B cell (primary cell): ENCODE results near the gene SPOCK3. TPM values are rescaled to one million over a fixed set of nuclear protein-coding genes. Genes with fewer than 3 reads are reported as not detected.

Experiments used
- ATAC-seq: fragments of 200-7000 bp; cut with Tn5 transposase; one replicate; pipeline ENCODE4 v1.10.0; 2021; ENCODE audit warnings: low read depth, mild to moderate bottlenecking, moderate number of reproducible peaks, moderate library complexity
- CTCF ChIA-PET: fragments of 350-600 bp; sonication (Branson Sonifier 250); formaldehyde crosslinking; loops from one replicate; lab custom pipeline; 2021; ENCODE audit warnings: antibody characterized with exemption, inconsistent platforms; lab: Charles Lee
- POLR2A ChIA-PET: fragments of 350-600 bp; sonication (Branson Sonifier 250); formaldehyde crosslinking; loops from one replicate; lab custom pipeline; 2021; ENCODE audit warnings: antibody characterized with exemption; lab: Charles Lee
- DNase-seq: peaks from one replicate; pipeline ENCODE4 v3.0.0; 2013
- H2AFZ ChIP-seq: 2 replicates; pipeline ENCODE4 v1.6.1; 2012; ENCODE audit warnings: mild to moderate bottlenecking, low read depth, low read length; ENCODE audit not compliant: insufficient read depth, poor library complexity, severe bottlenecking
- H3K27ac ChIP-seq, 2 donors: 1 replicate in 1 of 2; 2 replicates in 1 of 2; pipeline ENCODE4 v1.5.1; 2012 to 2013; ENCODE audit warnings: low read length in 2 of 2, mild to moderate bottlenecking in 2 of 2, moderate library complexity in 1 of 2
- H3K27me3 ChIP-seq, 4 experiments: fragments of 200-600 bp in 1 of 4; sonication (generic) in 1 of 4; replicated peaks in 1 of 4; 1 replicate in 2 of 4; 2 replicates in 2 of 4; pipeline versions ENCODE4 v1.6.1 to v1.7.0; 2013 to 2016; ENCODE audit warnings: low read length in 3 of 4, mild to moderate bottlenecking in 2 of 4, mixed read lengths in 1 of 4, moderate library complexity in 1 of 4; ENCODE audit not compliant: insufficient read depth in 4 of 4, control insufficient read depth in 3 of 4; ENCODE audit errors: control extremely low read depth in 1 of 4
- H3K36me3 ChIP-seq, 2 experiments: replicated peaks in 1 of 2; 1 replicate in 1 of 2; 2 replicates in 1 of 2; pipeline versions ENCODE4 v1.6.1 to v1.7.1; 2013; ENCODE audit warnings: low read length in 1 of 2; ENCODE audit not compliant: insufficient read depth in 2 of 2, control insufficient read depth in 1 of 2; ENCODE audit errors: control extremely low read depth in 1 of 2, extremely low read depth in 1 of 2
- H3K4me1 ChIP-seq, 2 donors: fragments of 200-600 bp in 1 of 2; sonication (generic) in 1 of 2; 1 replicate in 1 of 2; 2 replicates in 1 of 2; pipeline versions ENCODE4 v1.5.1 to v1.6.1; 2013 to 2017; ENCODE audit warnings: low read length in 2 of 2; ENCODE audit not compliant: control insufficient read depth in 2 of 2, insufficient read depth in 2 of 2
- H3K4me2 ChIP-seq: replicated peaks from 2 replicates; pipeline ENCODE3; 2012; ENCODE audit warnings: mild to moderate bottlenecking, low read depth, low read length; ENCODE audit not compliant: poor library complexity, severe bottlenecking
- H3K4me3 ChIP-seq, 5 experiments: fragments of 200-600 bp in 1 of 5; sonication (generic) in 1 of 5; 1 replicate in 3 of 5; 2 replicates in 2 of 5; pipeline versions ENCODE4 v1.5.1 to v1.7.0; 2011 to 2016; ENCODE audit warnings: low read length in 4 of 5, mild to moderate bottlenecking in 4 of 5, low read depth in 2 of 5, control low read depth in 1 of 5, moderate library complexity in 1 of 5; ENCODE audit not compliant: insufficient read depth in 1 of 5; ENCODE audit errors: control extremely low read depth in 1 of 5, extremely low read depth in 1 of 5
- H3K79me2 ChIP-seq: fragments of 200-600 bp; sonication (generic); one replicate; pipeline ENCODE4 v1.6.0; 2016; ENCODE audit warnings: low read length; ENCODE audit not compliant: control insufficient read depth, insufficient read depth
- H3K9ac ChIP-seq: fragments of 200-600 bp; sonication (generic); 2 replicates; pipeline ENCODE4 v1.6.1; 2017; ENCODE audit warnings: mild to moderate bottlenecking, low read length, moderate library complexity
- H3K9me3 ChIP-seq, 3 donors: one replicate each; pipeline versions ENCODE4 v1.6.1 to v1.7.1; 2013; ENCODE audit warnings: low read length in 2 of 3; ENCODE audit not compliant: control insufficient read depth in 2 of 3, insufficient read depth in 1 of 3; ENCODE audit errors: control extremely low read depth in 1 of 3
- H4K20me1 ChIP-seq: 2 replicates; pipeline ENCODE4 v1.6.0; 2012; ENCODE audit warnings: mild to moderate bottlenecking, low read length; ENCODE audit not compliant: insufficient read depth, control insufficient read depth, poor library complexity, severe bottlenecking
- H3K27ac Mint-ChIP-seq: one replicate; pipeline ENCODE4 v1.8.0; 2021; ENCODE audit warnings: mixed read lengths
- H3K27me3 Mint-ChIP-seq: one replicate; pipeline ENCODE4 v1.8.0; 2021; ENCODE audit warnings: mixed read lengths
- H3K4me1 Mint-ChIP-seq: one replicate; pipeline ENCODE4 v1.8.0; 2021; ENCODE audit warnings: mixed read lengths
- H3K4me3 Mint-ChIP-seq: one replicate; pipeline ENCODE4 v1.8.0; 2021; ENCODE audit warnings: mixed read lengths
- H3K9me3 Mint-ChIP-seq: one replicate; pipeline ENCODE4 v1.8.0; 2022; ENCODE audit warnings: mixed read lengths; ENCODE audit not compliant: insufficient read depth
- CTCF ChIP-seq: fragments of 200-600 bp; IDR thresholded peaks from one replicate; pipeline ENCODE4 v1.8.0; 2022; ENCODE audit warnings: antibody characterized with exemption, mild to moderate bottlenecking
- EZH2 ChIP-seq: IDR thresholded peaks from 2 replicates; pipeline ENCODE4 v1.6.1; 2012; ENCODE audit warnings: borderline replicate concordance, low read depth, mild to moderate bottlenecking, moderate library complexity, low read length; ENCODE audit not compliant: insufficient read depth, poor library complexity, severe bottlenecking
- whole genome bisulfite sequencing: methylation state at CpG from one replicate; pipeline ENCODE4 v1.1.5; 2013; ENCODE audit warnings: missing lambda C conversion rate; ENCODE audit not compliant: insufficient coverage; 5-methylcytosine and 5-hydroxymethylcytosine counted together
- intact Hi-C: fragments of 100-400 bp; cut with micrococcal nuclease; formaldehyde crosslinking; loops from one replicate; pipeline ENCODE4 v1.10.0; 2022
- polyA plus RNA-seq: library from polyadenylated mRNA; depleted of rRNA; stranded (reverse); fragments of >200 nt; gene quantifications from 2 replicates; pipeline ENCODE4 v1.2.3, GENCODE V29; 2012
- total RNA-seq, 2 donors: library from RNA; stranded (reverse); fragments of 120-200 nt in 1 of 2; gene quantifications; 1 replicate in 1 of 2; 2 replicates in 1 of 2; pipeline versions ENCODE4 v1.2.3 to v1.2.4, GENCODE V29; 2013 to 2022

SPOCK3 gene
- total and polyA plus RNA-seq, 2 donors (not counting 1 experiment from before 2014, with no cell fraction given): not detected

GRCh38 chr4:166930464-166930863, 303.8 kb downstream of the SPOCK3 start:
- Histone ChIP-seq H3K9ac (no peak overlapping the region), H3K9me3 (no peaks in the 10 kb centered on the region), H3K36me3 (no peaks in the 10 kb centered on the region), H2AFZ (no peak overlapping the region), H3K79me2 (no peaks in the 10 kb centered on the region), H3K27me3 (no peaks in the 10 kb centered on the region), H3K27ac (no peak overlapping the region), H3K4me2 (no peak overlapping the region), H4K20me1 (no peaks in the 10 kb centered on the region), H3K4me1 (no peaks in the 10 kb centered on the region), H3K4me3 (no peak overlapping the region)
- ChIA-PET POLR2A (no interaction called here), CTCF (no interaction called here)
- no peaks in the 10 kb centered on the region for H3K9me3 Mint-ChIP-seq
- intact Hi-C loops: no loop called here
- H3K27me3 Mint-ChIP-seq: no peaks in the 10 kb centered on the region
- no peak overlapping the region for H3K27ac Mint-ChIP-seq
- no peak overlapping the region for H3K4me3 Mint-ChIP-seq
- WGBS: no CpG with 5 or more reads among the region's 1 CpG
- DNase-seq (no peak), ATAC-seq (no peak)
- no peak for TF ChIP-seq EZH2
- no peak for TF ChIP-seq CTCF
- no peaks in the 10 kb centered on the region for H3K4me1 Mint-ChIP-seq

DNA sequence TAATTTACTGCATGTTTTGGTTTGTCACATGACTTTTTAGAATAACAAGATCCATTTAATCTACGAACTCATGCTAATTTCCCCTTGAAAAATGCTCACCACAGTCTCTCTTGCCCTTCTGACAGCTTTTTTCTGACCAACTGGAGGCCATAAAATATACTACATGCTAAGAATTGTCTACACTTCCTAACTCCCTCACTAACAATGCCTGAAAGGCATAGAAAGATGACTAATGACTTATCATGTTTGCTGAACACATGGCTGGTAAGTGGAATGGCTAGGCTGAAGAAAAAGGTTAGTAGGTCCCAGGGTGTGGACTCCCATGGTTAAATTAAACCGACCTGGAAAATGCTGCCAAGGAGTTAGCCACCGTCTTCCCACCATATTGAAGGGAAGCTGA, 309.9 kb downstream of the SPOCK3 start:
- no peak overlapping the region for H3K4me3 Mint-ChIP-seq
- WGBS: 33% methylated on average over 1 of the region's 3 CpGs

More for the DNA sequence above, 309.9 kb downstream of the SPOCK3 start:
- POLR2A ChIA-PET: no interaction called here
- Mint-ChIP-seq H3K27me3 (no peaks in the 10 kb centered on the region), H3K9me3 (no peaks in the 10 kb centered on the region), H3K27ac (no peak overlapping the region), H3K4me1 (no peaks in the 10 kb centered on the region)
- CTCF ChIA-PET: no interaction called here
- H3K79me2 ChIP-seq: no peaks in the 10 kb centered on the region
- no peaks in the 10 kb centered on the region for H3K27me3 ChIP-seq
- no peaks in the 10 kb centered on the region for H3K36me3 ChIP-seq
- no peak overlapping the region for H3K9ac ChIP-seq
- H3K27ac ChIP-seq: no peak overlapping the region
- ATAC-seq (no peak), DNase-seq (no peak)
- no peak overlapping the region for H3K4me2 ChIP-seq
- no peaks in the 10 kb centered on the region for H3K9me3 ChIP-seq
- H2AFZ ChIP-seq: no peak overlapping the region
- no peaks in the 10 kb centered on the region for H3K4me1 ChIP-seq
- H4K20me1 ChIP-seq: no peaks in the 10 kb centered on the region
- intact Hi-C loops: no loop called here
- no peak overlapping the region for H3K4me3 ChIP-seq
- TF ChIP-seq CTCF (no peak), EZH2 (no peak)
